ENCODE data around the gene F7. TPM values are rescaled to one million over a fixed set of nuclear protein-coding genes. Genes with fewer than 3 reads are reported as not detected.
"Not testable (repeated sequence)": the region's sequence is repeated elsewhere in the genome, so short reads cannot be mapped to it uniquely, and the experiment has no call there.

The F7 gene
- total and polyA plus RNA-seq, 2 of the 4 experiments (the other 2 are of a cell fraction): under 0.01 to 0.07 TPM

DNA sequence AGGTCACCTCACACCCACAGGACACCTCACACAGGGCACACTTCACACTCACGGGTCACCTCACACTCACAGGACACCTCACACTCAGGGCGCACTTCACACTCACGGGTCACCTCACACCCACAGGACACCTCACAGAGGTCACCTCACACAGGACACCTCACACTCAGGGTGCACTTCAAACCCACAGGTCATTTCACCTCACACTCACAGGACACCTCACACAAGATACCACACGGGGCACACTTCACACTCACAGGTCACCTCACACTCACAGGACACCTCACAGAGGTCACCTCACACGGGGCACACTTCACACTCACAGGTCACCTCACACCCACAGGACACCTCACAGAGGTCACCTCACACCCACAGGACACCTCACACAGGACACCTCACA, 6.2 kb downstream of the F7 start:
- H3K9me3 ChIP-seq (ENCODE audit: control insufficient read depth, insufficient read depth, low read length); H4K5ac ChIP-seq (ENCODE audit: low read depth, low read length); H3K9ac ChIP-seq (ENCODE audit: low read depth, low read length); H3K56ac ChIP-seq (ENCODE audit: extremely low read depth, insufficient read depth, low read length); in situ Hi-C loops (cut with MboI; ENCODE audit: low sequenced_read_pairs); H2AK9ac ChIP-seq (replicated peaks; ENCODE audit: low read depth, low read length, poor library complexity); H3K4me1 ChIP-seq (ENCODE audit: control insufficient read depth, insufficient read depth, low read length); dilution Hi-C loops (cut with HindIII; ENCODE audit: low sequenced_read_pairs, unreplicated experiment); H3K4me3 ChIP-seq (ENCODE audit: insufficient read depth, low read depth, low read length); H3K27ac ChIP-seq (ENCODE audit: insufficient read depth, low read length); POLR2A ChIA-PET (ENCODE audit: unreplicated experiment); H2BK20ac ChIP-seq (ENCODE audit: low read depth, low read length); BruUV-seq (replicated peaks); H3K79me1 ChIP-seq (ENCODE audit: low read depth in 1 of 2, low read length in 2 of 2); H4K8ac ChIP-seq (ENCODE audit: low read depth in 2 of 2, low read length in 2 of 2); H4K20me1 ChIP-seq (ENCODE audit: insufficient read depth, low read length); H3K4me2 ChIP-seq (ENCODE audit: low read depth, low read length); H3K9me1 ChIP-seq (ENCODE audit: insufficient read depth, low read length); H2BK5ac ChIP-seq (ENCODE audit: low read depth, low read length, poor library complexity, severe bottlenecking); H3K4ac ChIP-seq (ENCODE audit: low read depth, low read length); H3K23ac ChIP-seq (ENCODE audit: low read depth, low read length); H3K36me3 ChIP-seq (ENCODE audit: control insufficient read depth, insufficient read depth, low read length); H3K14ac ChIP-seq (replicated peaks; ENCODE audit: low read depth, low read length); H2BK15ac ChIP-seq (ENCODE audit: low read depth, low read length); H2BK120ac ChIP-seq (ENCODE audit: low read depth, low read length); intact Hi-C loops (cut with micrococcal nuclease); H3K18ac ChIP-seq (ENCODE audit: low read depth, low read length); CTCF ChIA-PET; H4K91ac ChIP-seq (ENCODE audit: insufficient read depth, low read depth, low read length); ATAC-seq (ENCODE audit: low read depth); DNase-seq; H2AFZ ChIP-seq (replicated peaks; ENCODE audit: low read length, poor library complexity): not testable (repeated sequence)
- 0 out of 2 replicates have a peak overlapping the region, but pooled peaks have one; percentile 8 for H2AK5ac ChIP-seq (ENCODE audit: low read depth, low read length)
- peaks cover 32% of the 10 kb centered on the region for H3K27me3 ChIP-seq (ENCODE audit: control insufficient read depth, insufficient read depth, low read length)
- WGBS, 2 experiments (ENCODE audit: extremely low coverage in 2 of 2, insufficient read length in 1 of 2): 81% methylated on average over 4 of the region's 5 CpGs; no CpG with 5 or more reads in 1 of the 2 experiments

DNA sequence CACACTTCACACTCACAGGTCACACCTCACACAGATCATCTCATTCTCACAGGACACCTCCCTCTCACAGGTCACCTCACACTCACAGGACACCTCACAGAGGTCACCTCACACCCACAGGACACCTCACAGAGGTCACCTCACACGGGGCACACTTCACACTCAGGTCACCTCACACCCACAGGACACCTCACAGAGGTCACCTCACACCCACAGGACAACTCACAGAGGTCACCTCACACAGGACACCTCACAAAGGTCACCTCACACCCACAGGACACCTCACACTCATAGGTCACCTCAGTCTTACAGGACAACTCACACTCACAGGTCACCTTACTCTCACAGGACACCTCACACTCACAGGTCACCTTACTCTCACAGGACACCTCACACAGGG, 6.9 kb downstream of the F7 start:
- H3K23ac ChIP-seq (ENCODE audit: low read depth, low read length); H3K4ac ChIP-seq (ENCODE audit: low read depth, low read length); H2AK9ac ChIP-seq (replicated peaks; ENCODE audit: low read depth, low read length, poor library complexity); in situ Hi-C loops (cut with MboI; ENCODE audit: low sequenced_read_pairs); H3K4me1 ChIP-seq (ENCODE audit: control insufficient read depth, insufficient read depth, low read length); DNase-seq; H3K36me3 ChIP-seq (ENCODE audit: control insufficient read depth, insufficient read depth, low read length); H4K5ac ChIP-seq (ENCODE audit: low read depth, low read length); dilution Hi-C loops (cut with HindIII; ENCODE audit: low sequenced_read_pairs, unreplicated experiment); H4K8ac ChIP-seq (ENCODE audit: low read depth in 2 of 2, low read length in 2 of 2); intact Hi-C loops (cut with micrococcal nuclease); H2BK20ac ChIP-seq (ENCODE audit: low read depth, low read length); H3K9me1 ChIP-seq (ENCODE audit: insufficient read depth, low read length); H4K20me1 ChIP-seq (ENCODE audit: insufficient read depth, low read length); H2BK15ac ChIP-seq (ENCODE audit: low read depth, low read length); H3K4me3 ChIP-seq (ENCODE audit: insufficient read depth, low read depth, low read length); H3K9me3 ChIP-seq (ENCODE audit: control insufficient read depth, insufficient read depth, low read length); H3K4me2 ChIP-seq (ENCODE audit: low read depth, low read length); H3K79me1 ChIP-seq (ENCODE audit: low read depth in 1 of 2, low read length in 2 of 2); H2AK5ac ChIP-seq (ENCODE audit: low read depth, low read length); H3K14ac ChIP-seq (replicated peaks; ENCODE audit: low read depth, low read length); H2AFZ ChIP-seq (replicated peaks; ENCODE audit: low read length, poor library complexity); H3K56ac ChIP-seq (ENCODE audit: extremely low read depth, insufficient read depth, low read length); ATAC-seq (ENCODE audit: low read depth); H2BK5ac ChIP-seq (ENCODE audit: low read depth, low read length, poor library complexity, severe bottlenecking); H3K9ac ChIP-seq (ENCODE audit: low read depth, low read length); BruUV-seq (replicated peaks); POLR2A ChIA-PET (ENCODE audit: unreplicated experiment); H2BK120ac ChIP-seq (ENCODE audit: low read depth, low read length); H4K91ac ChIP-seq (ENCODE audit: insufficient read depth, low read depth, low read length); H3K18ac ChIP-seq (ENCODE audit: low read depth, low read length); H3K27ac ChIP-seq (ENCODE audit: insufficient read depth, low read length); CTCF ChIA-PET: not testable (repeated sequence)
- peaks cover 32% of the 10 kb centered on the region for H3K27me3 ChIP-seq (ENCODE audit: control insufficient read depth, insufficient read depth, low read length)
- WGBS, 2 experiments (ENCODE audit: extremely low coverage in 2 of 2, insufficient read length in 1 of 2): 50% methylated on average over 1 of the region's 1 CpG; no CpG with 5 or more reads in 1 of the 2 experiments
